Measurements from ENCODE around the gene MYT1. TPM values are rescaled to one million over a fixed set of nuclear protein-coding genes. Genes with fewer than 3 reads are reported as not detected.
"Not testable (repeated sequence)": the region's sequence is repeated elsewhere in the genome, so short reads cannot be mapped to it uniquely, and the experiment has no call there.

The MYT1 gene
- polyA plus RNA-seq (ENCODE audit: insufficient read length) = 0.13 TPM

GRCh38 chr20:64164123-64164836 is at the start of gene MYT1:
Gene MYT1 (plus strand): TSS chr20:64164452. CDS start chr20:64198862, 34,410 bp downstream.
- DNase-seq (ENCODE audit: low read depth) = no peak

- DNase-seq (ENCODE audit: low read depth) = no peak
Observed at GRCh38 chr20:64115171-64115911, 48.9 kb upstream of the MYT1 start.

DNA sequence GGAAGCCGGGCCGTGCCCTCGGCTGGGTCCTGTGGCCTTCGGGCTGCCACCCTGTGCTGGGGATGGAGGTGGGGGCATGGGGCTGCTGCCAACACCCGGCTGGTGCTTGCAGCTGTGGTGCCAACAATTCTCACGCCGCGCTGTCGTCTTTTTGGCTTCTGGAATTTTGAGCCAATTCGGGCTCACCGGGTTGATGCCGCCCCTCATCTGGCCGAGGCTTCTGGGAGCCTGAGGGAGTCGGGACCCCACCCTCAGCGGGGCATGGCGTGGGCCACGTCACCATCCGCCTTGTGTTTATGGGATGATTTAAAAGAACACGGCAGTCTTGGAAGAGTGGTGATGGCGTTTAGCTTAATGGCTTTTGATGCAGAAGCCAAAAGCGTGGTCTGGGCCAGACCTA is 48.2 kb upstream of the MYT1 start:
- DNase-seq (ENCODE audit: low read depth) = no peak

DNA sequence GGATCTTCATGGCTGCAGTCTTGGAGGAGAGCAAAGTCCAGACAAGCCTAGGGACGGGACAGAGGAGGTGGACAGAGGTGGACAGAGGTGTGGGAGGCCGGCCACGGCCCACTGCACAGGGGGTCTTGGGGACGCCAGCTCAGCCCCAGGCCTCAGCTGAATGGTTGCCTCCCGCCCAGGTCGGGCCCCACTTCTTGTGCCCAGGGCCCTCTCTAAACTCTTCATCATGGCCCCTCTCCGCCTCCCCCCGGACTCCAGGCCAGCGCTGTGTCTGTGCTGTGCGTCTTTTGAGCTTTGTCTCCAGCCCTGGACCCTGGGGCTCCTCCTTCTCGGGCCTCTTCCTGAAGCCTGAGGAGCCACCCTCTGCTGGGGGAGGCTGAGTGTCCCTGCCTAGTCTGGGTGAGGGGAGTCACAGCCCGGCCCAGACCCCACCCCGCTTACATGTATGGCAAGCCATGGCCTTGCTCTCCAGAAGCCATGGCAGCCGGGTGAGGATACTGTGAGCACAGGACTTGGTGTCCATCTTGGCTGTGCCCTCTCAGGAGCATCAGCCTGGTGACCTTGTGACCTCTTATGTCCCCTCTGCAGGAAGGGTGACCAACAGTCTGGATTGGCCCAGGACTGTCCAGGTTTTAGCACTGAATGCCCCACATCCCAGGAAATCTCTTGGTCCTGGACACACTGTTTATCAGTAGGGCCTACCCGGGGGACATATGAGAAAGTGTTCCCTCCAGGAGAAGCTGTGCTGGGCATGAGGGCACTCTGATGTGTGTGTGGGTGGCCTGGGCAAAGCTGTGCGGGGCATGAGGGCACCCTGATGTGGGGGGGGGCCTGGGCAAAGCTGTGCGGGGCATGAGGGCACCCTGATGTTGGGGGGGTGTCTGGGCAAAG is 47.5 kb upstream of the MYT1 start:
- DNase-seq (ENCODE audit: low read depth) = no peak

GRCh38 chr20:64117432-64117777 is 46.8 kb upstream of the MYT1 start:
- DNase-seq (ENCODE audit: low read depth) = not testable (repeated sequence)

DNA sequence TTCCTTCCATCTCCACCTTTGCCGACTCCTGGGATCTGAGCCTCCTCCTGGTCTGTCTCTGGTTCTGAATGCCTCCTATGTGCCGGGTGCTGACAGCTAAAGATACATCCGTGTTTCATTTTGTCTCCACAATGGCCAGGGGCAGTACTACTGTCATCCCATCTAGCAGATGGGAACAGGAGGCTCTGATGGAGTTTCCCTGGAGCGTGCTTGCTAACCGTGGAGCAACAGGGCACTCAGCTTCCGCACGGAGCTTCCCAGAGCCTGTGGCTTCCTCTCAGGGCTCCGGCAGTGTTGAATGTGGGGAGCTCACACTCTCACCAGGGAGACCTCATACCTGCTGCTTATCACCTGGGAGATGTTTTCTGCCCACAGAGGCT is 45.0 kb upstream of the MYT1 start:
- DNase-seq (ENCODE audit: low read depth) = no peak

- no peak for DNase-seq (ENCODE audit: low read depth)
Observed at GRCh38 chr20:64119681-64120341, 44.4 kb upstream of the MYT1 start.

GRCh38 chr20:64121586-64121985 is 42.7 kb upstream of the MYT1 start:
- DNase-seq (ENCODE audit: low read depth) = no peak

GRCh38 chr20:64122927-64123326 is 41.3 kb upstream of the MYT1 start:
- not testable (repeated sequence) for DNase-seq (ENCODE audit: low read depth)

DNA sequence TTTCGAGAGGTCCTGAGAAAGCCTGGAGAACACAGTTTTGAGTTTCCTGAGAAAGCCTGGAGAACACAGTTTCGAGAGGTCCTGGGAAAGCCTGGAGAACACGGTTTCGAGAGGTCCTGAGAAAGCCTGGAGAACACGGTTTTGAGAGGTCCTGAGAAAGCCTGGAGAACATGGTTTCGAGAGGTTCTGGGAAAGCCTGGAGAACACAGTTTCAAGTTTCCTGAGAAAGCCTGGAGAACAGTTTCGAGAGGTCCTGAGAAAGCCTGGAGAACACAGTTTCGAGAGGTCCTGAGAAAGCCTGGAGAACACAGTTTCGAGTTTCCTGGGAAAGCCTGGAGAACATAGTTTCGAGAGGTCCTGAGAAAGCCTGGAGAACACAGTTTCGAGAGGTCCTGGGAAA is 40.7 kb upstream of the MYT1 start:
- DNase-seq (ENCODE audit: low read depth) = not testable (repeated sequence)

GRCh38 chr20:64129146-64129782 is 35.0 kb upstream of the MYT1 start:
- no peak for DNase-seq (ENCODE audit: low read depth)

- no peak for DNase-seq (ENCODE audit: low read depth)
Observed at GRCh38 chr20:64130271-64130670, 34.0 kb upstream of the MYT1 start.

DNA sequence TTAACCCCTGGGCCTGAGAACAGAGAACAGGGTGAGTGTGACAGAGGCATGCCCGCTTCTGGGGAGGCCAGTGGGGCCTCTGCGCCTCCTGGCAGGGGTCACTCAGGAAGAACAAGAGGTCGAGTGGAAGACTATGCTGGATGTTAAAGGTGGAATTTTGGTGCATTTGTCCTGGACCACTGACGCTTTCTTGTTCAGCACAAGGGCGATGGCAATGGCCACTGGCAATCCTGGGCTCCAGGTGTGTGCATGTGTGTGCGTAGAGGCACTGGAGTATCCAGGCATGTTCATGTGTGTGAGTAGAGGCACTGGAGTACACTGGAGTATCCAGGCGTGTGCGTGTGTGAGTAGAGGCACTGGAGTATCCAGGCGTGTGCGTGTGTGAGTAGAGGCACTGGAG is 33.4 kb upstream of the MYT1 start:
- DNase-seq (ENCODE audit: low read depth) = no peak

DNA sequence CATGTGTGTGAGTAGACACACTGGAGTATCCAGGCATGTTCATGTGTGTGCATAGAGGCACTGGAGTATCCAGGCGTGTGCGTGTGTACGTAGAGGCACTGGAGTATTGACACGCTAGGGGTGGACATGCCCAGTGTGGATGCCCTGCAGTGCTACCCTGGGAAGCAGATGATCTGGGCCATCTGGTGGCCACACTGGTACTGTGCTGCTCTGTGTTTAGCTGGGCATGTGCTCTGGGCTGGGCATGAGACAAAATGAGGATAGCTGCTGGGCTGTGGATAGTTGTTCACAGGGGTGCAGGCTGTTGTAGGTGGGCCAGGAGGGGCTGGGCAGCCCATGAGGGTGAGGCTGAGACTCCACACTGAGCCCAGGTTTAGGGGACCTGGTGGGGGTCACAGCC is 32.8 kb upstream of the MYT1 start:
- no peak for DNase-seq (ENCODE audit: low read depth)

GRCh38 chr20:64133951-64134407 is 30.3 kb upstream of the MYT1 start:
- DNase-seq (ENCODE audit: low read depth) = no peak

GRCh38 chr20:64134744-64135143 is 29.5 kb upstream of the MYT1 start:
- not testable (repeated sequence) for DNase-seq (ENCODE audit: low read depth)

DNA sequence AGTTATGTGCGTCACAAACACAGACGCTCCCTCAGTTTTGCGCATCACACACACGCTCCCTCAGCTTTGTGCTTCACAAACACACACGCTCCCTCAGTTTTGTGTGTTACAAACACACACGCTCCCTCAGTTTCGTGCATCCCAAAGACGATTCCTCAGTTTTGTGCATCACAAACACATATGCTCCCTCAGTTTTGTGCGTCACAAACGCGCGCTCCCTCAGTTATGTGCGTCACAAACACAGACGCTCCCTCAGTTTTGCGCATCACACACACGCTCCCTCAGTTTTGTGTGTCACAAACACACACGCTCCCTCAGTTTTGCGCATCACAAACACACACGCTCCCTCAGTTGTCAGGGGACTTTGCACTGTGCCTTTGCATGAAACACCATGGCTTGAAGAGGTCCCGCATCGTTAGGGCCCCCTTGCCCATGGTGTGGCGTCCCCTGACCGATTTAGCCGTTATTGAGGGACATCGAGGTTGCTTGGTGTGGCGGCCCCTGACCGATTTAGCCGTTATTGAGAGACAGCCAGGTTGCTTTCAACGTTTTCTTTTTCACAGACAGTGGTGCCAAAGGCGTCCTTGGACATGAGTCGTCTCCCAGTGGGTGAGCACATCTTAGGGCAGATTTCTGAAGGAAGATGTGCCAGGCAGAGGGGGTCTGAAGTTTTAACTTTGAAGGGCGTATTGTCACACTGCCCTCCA is 28.1 kb upstream of the MYT1 start:
- no peak for DNase-seq (ENCODE audit: low read depth)

DNA sequence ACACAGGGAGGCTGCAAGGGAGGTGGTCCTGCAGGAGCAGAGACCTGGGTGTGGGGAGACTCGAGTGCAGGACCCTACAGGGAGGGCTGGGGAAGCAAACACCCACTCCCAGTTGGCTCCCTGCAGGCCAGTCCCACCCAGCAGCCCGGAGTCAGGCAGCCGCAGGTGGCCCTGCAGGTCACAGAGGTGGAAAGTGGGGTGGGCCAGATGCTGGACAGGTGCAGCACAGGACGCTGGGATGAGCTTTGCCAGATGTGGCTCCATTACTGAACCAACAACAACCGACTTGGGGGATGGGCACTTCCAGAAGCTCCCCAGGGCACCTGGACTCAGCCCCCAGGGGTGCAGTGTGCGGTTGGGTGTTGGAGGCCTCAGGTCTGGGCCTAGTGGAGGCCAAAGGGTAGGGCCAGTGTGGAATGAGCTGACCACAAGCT is 26.6 kb upstream of the MYT1 start:
- DNase-seq (ENCODE audit: low read depth) = no peak

GRCh38 chr20:64138276-64138815 is 25.9 kb upstream of the MYT1 start:
- DNase-seq (ENCODE audit: low read depth) = no peak
